ENCODE measurements around the gene PKHD1. TPM values are rescaled to one million over a fixed set of nuclear protein-coding genes. Genes with fewer than 3 reads are reported as not detected.

Gene PKHD1
- total RNA-seq, 2 donors from 2014 or later = 0.20 TPM

- Histone ChIP-seq H3K4me3 (ENCODE audit: low read length) (no peak overlapping the region), H3K4me1 (ENCODE audit: control insufficient read depth, insufficient read depth, low read length) (no peaks in the 10 kb centered on the region), H3K9me3 (ENCODE audit: control insufficient read depth, low read length) (peaks cover 10% of the 10 kb centered on the region), H3K36me3 (ENCODE audit: control insufficient read depth, insufficient read depth, low read length) (no peaks in the 10 kb centered on the region), H3K27me3 (ENCODE audit: control insufficient read depth, insufficient read depth, low read length, poor library complexity, severe bottlenecking) (no peaks in the 10 kb centered on the region), H3K27ac (ENCODE audit: low read depth, low read length) (no peak overlapping the region), H3K9ac (ENCODE audit: extremely low read depth, low read length, poor library complexity, severe bottlenecking) (no peak overlapping the region)
- Mint-ChIP-seq H3K9me3 (peaks cover 3% of the 10 kb centered on the region), H3K4me3 (no peak overlapping the region), H3K36me3 (ENCODE audit: low read depth) (no peaks in the 10 kb centered on the region), H3K27ac (no peak overlapping the region), H3K27me3 (ENCODE audit: insufficient read depth) (no peaks in the 10 kb centered on the region), H3K4me1 (no peaks in the 10 kb centered on the region)
- no peak for DNase-seq
- WGBS, 2 experiments (ENCODE audit: insufficient coverage in 1 of 2, insufficient read length in 1 of 2) = 93 to 100% methylated on average over 2 to 4 of the region's 4 CpGs
- TF ChIP-seq CTCF (conservative IDR thresholded peaks at IDR 0.05) = no peak
These were observed 123.4 kb downstream of the PKHD1 start for GRCh38 chr6:51963980-51964379.

- no peaks in the 10 kb centered on the region for H3K4me1 ChIP-seq (ENCODE audit: control insufficient read depth, insufficient read depth, low read length)
- peaks cover 3% of the 10 kb centered on the region for H3K9me3 Mint-ChIP-seq
- no peaks in the 10 kb centered on the region for H3K27me3 Mint-ChIP-seq (ENCODE audit: insufficient read depth)
- no peaks in the 10 kb centered on the region for H3K36me3 ChIP-seq (ENCODE audit: control insufficient read depth, insufficient read depth, low read length)
- no peak for TF ChIP-seq CTCF (conservative IDR thresholded peaks at IDR 0.05)
- H3K27me3 ChIP-seq (ENCODE audit: control insufficient read depth, insufficient read depth, low read length, poor library complexity, severe bottlenecking) = no peaks in the 10 kb centered on the region
- no peak overlapping the region for H3K4me3 Mint-ChIP-seq
- no peaks in the 10 kb centered on the region for H3K36me3 Mint-ChIP-seq (ENCODE audit: low read depth)
- H3K4me1 Mint-ChIP-seq = no peaks in the 10 kb centered on the region
- DNase-seq = no peak
- no peak overlapping the region for H3K27ac ChIP-seq (ENCODE audit: low read depth, low read length)
- H3K9me3 ChIP-seq (ENCODE audit: control insufficient read depth, low read length) = peaks cover 9% of the 10 kb centered on the region
- H3K9ac ChIP-seq (ENCODE audit: extremely low read depth, low read length, poor library complexity, severe bottlenecking) = no peak overlapping the region
- WGBS, 2 experiments (ENCODE audit: insufficient coverage in 1 of 2, insufficient read length in 1 of 2) = 82 to 94% methylated on average over 1 of the region's 1 CpG
- H3K27ac Mint-ChIP-seq = no peak overlapping the region
- no peak overlapping the region for H3K4me3 ChIP-seq (ENCODE audit: low read length)
These were observed 125.1 kb downstream of the PKHD1 start for GRCh38 chr6:51962354-51962753.

- H3K27me3 Mint-ChIP-seq (ENCODE audit: insufficient read depth) = no peaks in the 10 kb centered on the region
These were observed 127.0 kb downstream of the PKHD1 start for GRCh38 chr6:51960419-51960818.

More at GRCh38 chr6:51960419-51960818, 127.0 kb downstream of the PKHD1 start:
- Histone ChIP-seq H3K4me3 (ENCODE audit: low read length) (no peak overlapping the region), H3K9ac (ENCODE audit: extremely low read depth, low read length, poor library complexity, severe bottlenecking) (no peak overlapping the region), H3K36me3 (ENCODE audit: control insufficient read depth, insufficient read depth, low read length) (no peaks in the 10 kb centered on the region), H3K27ac (ENCODE audit: low read depth, low read length) (no peak overlapping the region), H3K4me1 (ENCODE audit: control insufficient read depth, insufficient read depth, low read length) (no peaks in the 10 kb centered on the region), H3K9me3 (ENCODE audit: control insufficient read depth, low read length) (no peaks in the 10 kb centered on the region), H3K27me3 (ENCODE audit: control insufficient read depth, insufficient read depth, low read length, poor library complexity, severe bottlenecking) (no peaks in the 10 kb centered on the region)
- DNase-seq = no peak
- TF ChIP-seq CTCF (conservative IDR thresholded peaks at IDR 0.05) = no peak
- H3K4me3 Mint-ChIP-seq = no peak overlapping the region
- no peaks in the 10 kb centered on the region for H3K36me3 Mint-ChIP-seq (ENCODE audit: low read depth)
- H3K9me3 Mint-ChIP-seq = no peaks in the 10 kb centered on the region
- H3K27ac Mint-ChIP-seq = no peak overlapping the region
- H3K4me1 Mint-ChIP-seq = no peaks in the 10 kb centered on the region
- 87% methylated on average over 2 of the region's 2 CpGs; no CpG with 5 or more reads in 1 of the 2 experiments for WGBS, 2 experiments (ENCODE audit: insufficient coverage in 1 of 2, insufficient read length in 1 of 2)
